Heart left ventricle (tissue), 16 donors: ENCODE data around the gene HOXA3. TPM values are rescaled to one million over a fixed set of nuclear protein-coding genes. Genes with fewer than 3 reads are reported as not detected.

Experiments used
- ATAC-seq, 4 donors: fragments of 200-7000 bp; cut with Tn5 transposase; one replicate each; pipeline ENCODE4 v1.9.1; 2020 to 2022; ENCODE audit warnings: moderate library complexity in 4 of 4, mild to moderate bottlenecking in 3 of 4, moderate number of reproducible peaks in 1 of 4
- DNase-seq, 5 donors: peaks; one replicate each; pipeline ENCODE4 v3.0.0-alpha.2; 2020
- H3K27ac ChIP-seq, 12 donors: fragments of 200-600 bp; sonication (generic) in 4 of 12; one replicate each; pipeline versions ENCODE4 v1.5.0 to v1.8.0; 2016 to 2022; ENCODE audit warnings: mild to moderate bottlenecking in 2 of 12
- H3K27me3 ChIP-seq, 9 donors: fragments of 200-600 bp; sonication (generic) in 2 of 9; one replicate each; pipeline versions ENCODE4 v1.5.1 to v1.8.0; 2016 to 2022; ENCODE audit warnings: mild to moderate bottlenecking in 3 of 9
- H3K36me3 ChIP-seq, 9 donors: fragments of 200-600 bp; sonication (generic) in 2 of 9; one replicate each; pipeline versions ENCODE4 v1.5.0 to v1.8.0; 2018 to 2022; ENCODE audit warnings: mild to moderate bottlenecking in 2 of 9
- H3K4me1 ChIP-seq, 12 donors: fragments of 200-600 bp; sonication (generic) in 4 of 12; one replicate each; pipeline versions ENCODE4 v1.5.0 to v1.8.0; 2016 to 2022; ENCODE audit warnings: mild to moderate bottlenecking in 3 of 12
- H3K4me3 ChIP-seq, 12 donors: fragments of 200-600 bp; sonication (generic) in 4 of 12; one replicate each; pipeline versions ENCODE4 v1.5.0 to v1.8.0; 2017 to 2022; ENCODE audit warnings: mild to moderate bottlenecking in 9 of 12, moderate library complexity in 4 of 12
- H3K9me3 ChIP-seq, 12 donors: fragments of 200-600 bp; sonication (generic) in 4 of 12; one replicate each; pipeline versions ENCODE4 v1.5.0 to v1.8.0; 2016 to 2022; ENCODE audit warnings: mild to moderate bottlenecking in 1 of 12
- POLR2A ChIP-seq, 2 donors: fragments of 450-650 bp; IDR thresholded peaks; one replicate each; pipeline ENCODE4 v1.6.1; 2017; ENCODE audit warnings: antibody characterized with exemption in 2 of 2, mild to moderate bottlenecking in 2 of 2, moderate library complexity in 2 of 2
- WGBS, 4 donors: extraction: QIAGEN DNeasy Blood & Tissue Kit in 2 of 4; methylation state at CpG; one replicate each; pipeline versions ENCODE4 v1.1.5 to v1.1.7; 2013 to 2018; 5-methylcytosine and 5-hydroxymethylcytosine counted together
- intact Hi-C, 10 donors: fragments of 100-400 bp; cut with DNase I; formaldehyde crosslinking; loops; one replicate each; pipeline versions ENCODE4 v1.11.1 to v1.14.2; 2022
- polyA plus RNA-seq, 2 donors: library from polyadenylated mRNA; stranded (reverse); fragments of 200-250 nt; gene quantifications; one replicate each; pipeline ENCODE4 v1.2.3, GENCODE V29; 2013
- total RNA-seq, 9 donors: library from RNA; depleted of rRNA in 2 of 9; stranded (reverse); fragments of >200 nt in 2 of 9; fragmentation: NEBNext Ultra II Directional in 3 of 9; extraction: Animal tissue kit (Norgen Biotek cat#: 25700) in 3 of 9; gene quantifications; one replicate each; pipeline versions ENCODE4 v1.1.0 to v1.2.4, GENCODE V29; 2016 to 2023
- TF ChIP-seq, protein P1 (sequence below), 12 donors: fragments of 200-600 bp; sonication (generic) in 4 of 12; IDR thresholded peaks; one replicate each; pipeline versions ENCODE4 v1.5.0 to v1.8.0; 2018 to 2022; ENCODE audit warnings: antibody characterized with exemption in 12 of 12, mild to moderate bottlenecking in 5 of 12
- donor health status: ischemic (EF 13 %, LVEDD 7.1; RV severe dilation, severe dysfunction).
- donor health status: healthy with polysubstance abuse.
- donor health status: DM: no; HTN: yes; CAD: no.
- donor health status: DM: no; HTN: no; CAD: no.
- donor health status: ischemic (EF 25% LVEDD 6.9; RV normal size, moderate dysfunction).
- donor health status: ischemic (EF 25% LVEDD 5.7; RV mildly dilated, moderate dysfunction).
- donor health status: healthy.
- donor health status: DM: yes; HTN: yes; CAD: no.
- donor health status: ischemic (EF 35%, LVEDD 5.7; RV mildly dilated, moderate dysfunction).
- donor health status: nonischemic (EF 11% LVEDD 7.7; RV severe dilation, severe dysfunction).
- donor health status: DM: yes; HTN: yes; CAD: no.
- donor health status: PGD.
- donor health status: ischemic (EF 29% LVEDD 5.4; RV normal size, mild dysfunction).
- donor health status: nonischemic (EF 23%, LVEDD 6.1; RV moderate dilation, normal function).

HOXA3 gene
- total and polyA plus RNA-seq, 11 donors, result 0.07 to 3.1 (median 0.64) TPM; not detected in 2

DNA sequence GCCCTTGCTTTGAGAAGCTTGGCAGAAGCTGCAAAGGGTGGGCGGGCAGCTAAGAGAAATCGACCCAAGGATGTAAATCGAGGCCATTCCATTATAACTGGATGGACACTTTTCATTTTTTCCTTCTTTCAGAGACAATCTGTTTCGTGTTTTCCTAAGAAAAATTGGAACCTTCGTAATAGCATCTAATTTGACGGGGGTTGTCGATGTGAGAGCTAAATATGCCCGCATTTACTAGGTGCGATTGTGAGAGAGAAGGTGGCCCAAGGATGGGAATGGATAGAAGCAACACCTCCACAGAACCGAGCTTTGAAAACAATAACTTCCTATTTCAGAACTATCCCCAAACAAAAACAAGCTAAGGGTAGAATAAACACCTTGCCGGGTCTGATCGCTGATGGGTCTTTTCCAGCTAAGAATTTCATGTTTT lies 21.0 kb downstream of the HOXA3 start:
- 16 to 29% (median 21%) methylated on average over 12 of the region's 12 CpGs for WGBS, 4 donors
- TF ChIP-seq POLR2A (IDR thresholded peaks at IDR 0.05), result no peak
- TF ChIP-seq, protein P1, sequence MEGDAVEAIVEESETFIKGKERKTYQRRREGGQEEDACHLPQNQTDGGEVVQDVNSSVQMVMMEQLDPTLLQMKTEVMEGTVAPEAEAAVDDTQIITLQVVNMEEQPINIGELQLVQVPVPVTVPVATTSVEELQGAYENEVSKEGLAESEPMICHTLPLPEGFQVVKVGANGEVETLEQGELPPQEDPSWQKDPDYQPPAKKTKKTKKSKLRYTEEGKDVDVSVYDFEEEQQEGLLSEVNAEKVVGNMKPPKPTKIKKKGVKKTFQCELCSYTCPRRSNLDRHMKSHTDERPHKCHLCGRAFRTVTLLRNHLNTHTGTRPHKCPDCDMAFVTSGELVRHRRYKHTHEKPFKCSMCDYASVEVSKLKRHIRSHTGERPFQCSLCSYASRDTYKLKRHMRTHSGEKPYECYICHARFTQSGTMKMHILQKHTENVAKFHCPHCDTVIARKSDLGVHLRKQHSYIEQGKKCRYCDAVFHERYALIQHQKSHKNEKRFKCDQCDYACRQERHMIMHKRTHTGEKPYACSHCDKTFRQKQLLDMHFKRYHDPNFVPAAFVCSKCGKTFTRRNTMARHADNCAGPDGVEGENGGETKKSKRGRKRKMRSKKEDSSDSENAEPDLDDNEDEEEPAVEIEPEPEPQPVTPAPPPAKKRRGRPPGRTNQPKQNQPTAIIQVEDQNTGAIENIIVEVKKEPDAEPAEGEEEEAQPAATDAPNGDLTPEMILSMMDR (IDR thresholded peaks at IDR 0.05), result no peak
- Histone ChIP-seq H3K9me3 (no peaks in the 10 kb centered on the region), H3K27me3 (peaks cover 21 to 97% (median 90%) of the 10 kb centered on the region in 9 donors), H3K4me3 (peak overlapping the region in 11 of 12 donors; percentile 34 to 67 (median 55)), H3K36me3 (no peaks in the 10 kb centered on the region), H3K27ac (peak overlapping the region in 5 of 12 donors; percentile 57 to 89 (median 66)), H3K4me1 (peaks cover 0 to 16% (median 0%) of the 10 kb centered on the region in 12 donors)
- ATAC-seq (no peak), DNase-seq (no peak)
- intact Hi-C loops, result loop anchor here in 3 of 10 donors (5.0 kb wide), 2 partner anchors 34 to 269 kb away; partner anchors contain the start of genes SKAP2 (in 2 of the 3) and HOXA1 (in 1 of the 3)

DNA sequence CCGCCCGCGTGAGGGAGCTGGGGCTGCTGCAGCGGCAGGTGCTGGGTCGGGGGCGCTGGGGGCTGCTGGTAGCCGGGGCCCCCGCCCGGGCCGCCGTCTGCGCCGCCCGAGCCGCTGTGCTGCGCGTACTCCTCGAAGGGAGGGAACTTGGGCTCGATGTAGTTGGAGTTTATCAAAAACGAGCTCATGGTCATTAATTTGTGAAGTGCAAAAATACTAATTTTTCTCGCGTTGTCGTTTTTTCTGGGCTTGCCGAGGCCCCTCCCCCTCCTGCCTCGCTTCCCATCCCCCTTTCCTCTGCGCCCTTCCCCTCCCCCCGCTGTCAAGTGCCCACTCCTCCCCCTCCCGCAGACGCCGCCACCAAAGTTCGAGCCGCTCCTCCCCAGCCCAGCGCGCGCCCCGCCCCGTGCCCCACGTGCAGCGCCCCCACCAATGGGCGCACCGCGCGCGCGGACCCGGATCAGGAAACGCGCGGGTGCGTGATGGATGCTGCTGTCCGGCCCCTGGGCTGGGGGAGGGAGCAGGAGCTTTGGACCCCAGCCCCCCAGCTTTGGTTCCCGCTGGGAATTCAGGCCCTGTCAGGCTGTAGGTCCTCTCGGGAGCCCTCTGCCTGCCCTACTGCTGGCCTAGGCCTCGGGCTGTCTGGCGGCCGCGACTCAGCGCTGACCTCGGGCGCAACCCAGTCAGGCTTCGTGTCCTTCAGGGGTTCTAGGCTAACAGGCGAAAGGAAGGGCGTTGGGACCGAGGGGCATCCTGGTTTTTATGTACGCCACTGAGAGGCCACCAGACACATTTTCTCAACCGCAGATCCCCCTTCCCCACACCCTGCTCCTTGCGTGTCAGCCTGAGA lies 21.6 kb downstream of the HOXA3 start, which contains the start of gene HOXA4:
Gene HOXA4 (minus strand): TSS at position 218 of the 850 bp plus-strand sequence. CDS start 24 bp downstream, at position 194.
- H3K4me3 ChIP-seq, result peak within 1 kb of the TSS; percentile 34 to 67 (median 54)
- 2 to 8% (median 6%) methylated on average over 46 to 67 of the region's 67 CpGs for WGBS, 4 donors
- intact Hi-C loops, result loop anchor here in 3 of 10 donors (5.0 kb wide), 2 partner anchors 33 to 268 kb away; partner anchors contain the start of genes SKAP2 (in 2 of the 3) and HOXA1 (in 1 of the 3)
- H3K9me3 ChIP-seq, result no peaks in the 10 kb centered on the region
- peak in 1 of 2 donors; percentile 56 for TF ChIP-seq POLR2A (IDR thresholded peaks at IDR 0.05)
- TF ChIP-seq, protein P1 (IDR thresholded peaks at IDR 0.05), result no peak
- peak within 1 kb of the TSS; percentile 35 to 89 (median 66) for H3K27ac ChIP-seq
- H3K4me1 ChIP-seq, result peaks cover 0 to 16% (median 0%) of the 10 kb centered on the region in 12 donors
- DNase-seq (peak; percentile 75 to 89 (median 78)), ATAC-seq (peak; percentile 77 to 96 (median 89))
- no peaks in the 10 kb centered on the region for H3K36me3 ChIP-seq
- peaks cover 21 to 97% (median 88%) of the 10 kb centered on the region in 9 donors for H3K27me3 ChIP-seq

DNA sequence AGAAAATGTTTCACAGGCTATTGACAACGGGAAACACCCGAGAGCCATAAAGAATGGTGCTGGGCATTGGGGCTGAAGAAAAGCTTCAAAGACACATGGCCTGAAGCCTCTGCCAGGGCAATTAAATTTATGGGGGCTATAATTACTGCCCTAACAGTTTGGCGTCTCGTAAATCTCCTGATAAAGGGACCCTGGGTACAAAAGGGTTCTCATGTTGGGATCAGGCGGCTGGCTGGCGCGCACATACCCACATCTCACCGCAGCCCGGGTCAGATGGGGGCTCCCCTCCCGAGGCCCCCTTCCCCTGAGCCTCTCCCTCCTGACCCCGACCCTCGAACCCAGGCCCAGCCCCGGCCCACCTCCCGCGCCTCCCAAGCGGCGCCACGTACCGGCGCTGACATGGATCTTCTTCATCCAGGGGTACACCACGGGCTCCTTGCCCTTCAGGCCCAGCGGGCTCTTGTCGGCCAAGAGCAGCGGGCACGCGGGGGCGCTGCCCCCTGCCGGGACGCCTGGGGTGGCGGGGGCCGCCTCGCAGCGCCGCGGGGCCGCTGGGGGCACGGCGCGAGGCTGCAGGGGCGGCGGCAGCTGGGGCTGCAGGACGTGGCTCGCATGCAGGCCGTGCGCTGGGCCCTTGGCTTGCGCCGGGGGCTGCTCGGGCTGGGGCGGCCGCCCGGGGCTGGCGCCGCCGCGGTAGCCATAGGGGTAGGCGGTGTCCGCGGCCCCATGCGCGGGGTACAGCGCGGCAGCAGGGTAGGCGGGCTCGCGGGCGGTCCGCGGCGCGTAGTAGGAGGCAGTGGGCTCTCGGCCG lies 22.4 kb downstream of the HOXA3 start:
- H3K4me1 ChIP-seq, result peaks cover 0 to 16% (median 0%) of the 10 kb centered on the region in 12 donors
- H3K27me3 ChIP-seq, result peaks cover 19 to 97% (median 88%) of the 10 kb centered on the region in 9 donors
- H3K4me3 ChIP-seq, result peak overlapping the region; percentile 29 to 67 (median 54)
- H3K27ac ChIP-seq, result peak overlapping the region; percentile 35 to 89 (median 63)
- 2 to 11% (median 8%) methylated on average over 18 to 72 of the region's 72 CpGs for WGBS, 4 donors
- ATAC-seq (peak in 2 of 4 donors; percentile 24 to 29), DNase-seq (peak in 1 of 5 donors; percentile 65)
- H3K9me3 ChIP-seq, result no peaks in the 10 kb centered on the region
- H3K36me3 ChIP-seq, result no peaks in the 10 kb centered on the region
- intact Hi-C loops, result loop anchor here in 3 of 10 donors (5.0 kb wide), 2 partner anchors 33 to 268 kb away; partner anchors contain the start of genes SKAP2 (in 2 of the 3) and HOXA1 (in 1 of the 3)
- TF ChIP-seq POLR2A (IDR thresholded peaks at IDR 0.05), result no peak
- TF ChIP-seq, protein P1 (IDR thresholded peaks at IDR 0.05), result peak in 3 of 12 donors; percentile 12 to 33 (median 16)
